Naive B cell (primary cell): ENCODE measurements around the gene FOXJ1. TPM values are rescaled to one million over a fixed set of nuclear protein-coding genes. Genes with fewer than 3 reads are reported as not detected.
A peak's percentile ranks its signal among the peaks of the same experiment; 100 is the strongest.
"Not testable (repeated sequence)": the region's sequence is repeated elsewhere in the genome, so short reads cannot be mapped to it uniquely, and the experiment has no call there.

Source experiments
- ATAC-seq, 2 donors: fragments of 150-1000 bp; cut with Tn5 transposase; 2 replicates each; pipeline ENCODE4 v1.10.0; 2021; ENCODE audit warnings: low read depth in 2 of 2, mild to moderate bottlenecking in 2 of 2, moderate library complexity in 2 of 2
- DNase-seq: peaks from one replicate; pipeline ENCODE4 v3.0.0; 2022
- H3K27ac Mint-ChIP-seq, 6 donors: one replicate each; pipeline ENCODE4 v1.8.0; 2020 to 2022; ENCODE audit warnings: mild to moderate bottlenecking in 6 of 6, mixed read lengths in 6 of 6, moderate library complexity in 5 of 6, inconsistent platforms in 2 of 6
- H3K27me3 Mint-ChIP-seq, 3 donors: one replicate each; pipeline ENCODE4 v1.8.0; 2021 to 2022; ENCODE audit warnings: mixed read lengths in 3 of 3, mild to moderate bottlenecking in 1 of 3
- H3K36me3 Mint-ChIP-seq, 2 donors: one replicate each; pipeline ENCODE4 v1.8.0; 2020 to 2022; ENCODE audit warnings: mixed read lengths in 2 of 2, inconsistent platforms in 1 of 2, mild to moderate bottlenecking in 1 of 2
- H3K4me1 Mint-ChIP-seq, 3 donors: one replicate each; pipeline ENCODE4 v1.8.0; 2020 to 2022; ENCODE audit warnings: mixed read lengths in 3 of 3, inconsistent platforms in 1 of 3, mild to moderate bottlenecking in 1 of 3, moderate library complexity in 1 of 3
- H3K4me3 Mint-ChIP-seq, 8 donors: one replicate each; pipeline ENCODE4 v1.8.0; 2020 to 2022; ENCODE audit warnings: mild to moderate bottlenecking in 8 of 8, mixed read lengths in 8 of 8, moderate library complexity in 8 of 8, inconsistent platforms in 2 of 8
- H3K9me3 Mint-ChIP-seq, 7 donors: one replicate each; pipeline ENCODE4 v1.8.0; 2020 to 2022; ENCODE audit warnings: mixed read lengths in 7 of 7, mild to moderate bottlenecking in 5 of 7, inconsistent platforms in 2 of 7, moderate library complexity in 1 of 7
- polyA plus RNA-seq, 6 donors: library from polyadenylated mRNA; unstranded; fragments of 300-500 nt; fragmentation: Illumina TruSeq; gene quantifications; one replicate each; pipeline ENCODE4 v1.2.3, GENCODE V29; 2021; ENCODE audit warnings: low read depth in 6 of 6

The FOXJ1 gene, protein sequence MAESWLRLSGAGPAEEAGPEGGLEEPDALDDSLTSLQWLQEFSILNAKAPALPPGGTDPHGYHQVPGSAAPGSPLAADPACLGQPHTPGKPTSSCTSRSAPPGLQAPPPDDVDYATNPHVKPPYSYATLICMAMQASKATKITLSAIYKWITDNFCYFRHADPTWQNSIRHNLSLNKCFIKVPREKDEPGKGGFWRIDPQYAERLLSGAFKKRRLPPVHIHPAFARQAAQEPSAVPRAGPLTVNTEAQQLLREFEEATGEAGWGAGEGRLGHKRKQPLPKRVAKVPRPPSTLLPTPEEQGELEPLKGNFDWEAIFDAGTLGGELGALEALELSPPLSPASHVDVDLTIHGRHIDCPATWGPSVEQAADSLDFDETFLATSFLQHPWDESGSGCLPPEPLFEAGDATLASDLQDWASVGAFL
- not detected for polyA plus RNA-seq

DNA sequence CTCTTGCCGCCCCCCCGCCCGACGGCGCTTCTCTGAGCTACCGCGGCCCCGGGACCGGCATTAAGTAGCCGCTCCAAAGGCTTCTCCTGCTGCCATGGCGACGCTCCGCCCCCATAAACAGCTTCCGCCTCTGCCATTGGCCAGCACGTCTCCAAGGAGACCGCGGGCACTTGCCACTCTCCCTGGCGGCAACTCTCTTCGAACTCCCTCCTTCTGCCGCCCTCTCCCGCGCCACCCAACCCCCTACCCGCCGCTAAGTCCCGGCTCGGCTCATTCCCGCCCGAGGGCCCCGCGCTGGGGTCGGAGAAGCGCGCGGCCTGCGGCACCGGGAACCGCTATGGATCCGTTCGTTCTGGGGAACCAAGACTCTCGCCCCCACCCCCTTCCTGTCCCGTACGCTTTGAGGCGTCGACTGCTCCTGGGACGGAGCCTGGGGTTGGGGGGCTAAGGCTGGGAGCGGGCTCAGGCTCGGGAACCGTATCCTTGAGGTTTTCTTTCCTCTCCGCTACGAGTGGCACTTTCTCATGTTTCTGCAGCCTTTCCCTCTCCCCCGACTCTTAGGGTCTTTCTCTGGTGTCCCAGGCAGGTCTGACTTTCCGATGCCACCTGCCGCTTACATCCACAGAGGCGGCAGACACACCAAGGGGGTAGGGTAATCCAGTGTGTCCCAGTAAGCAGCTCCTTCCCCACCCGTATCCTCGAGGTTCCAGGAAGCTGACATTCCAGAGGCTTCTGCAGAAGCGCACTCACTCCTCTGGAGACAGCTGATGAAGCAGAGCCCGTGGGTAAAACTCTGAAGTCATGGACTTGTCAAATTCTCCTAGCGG, at the start of gene FOXJ1:
FOXJ1 (minus strand) TSS at position 34 of the 827 bp plus-strand sequence. CDS start 850 bp downstream, outside the sequence.
- H3K36me3 Mint-ChIP-seq = no peaks in the 10 kb centered on the region
- no peaks in the 10 kb centered on the region for H3K9me3 Mint-ChIP-seq
- H3K4me3 Mint-ChIP-seq = peak within 1 kb of the TSS; percentile 79 to 92 (median 86)
- H3K4me1 Mint-ChIP-seq = peaks cover 47 to 57% (median 56%) of the 10 kb centered on the region in 3 donors
- peaks cover 0 to 27% (median 14%) of the 10 kb centered on the region in 3 donors for H3K27me3 Mint-ChIP-seq
- peak; percentile 83 to 85 for ATAC-seq
- peak within 1 kb of the TSS; percentile 69 to 93 (median 80) for H3K27ac Mint-ChIP-seq
- DNase-seq = peak; percentile 87

DNA sequence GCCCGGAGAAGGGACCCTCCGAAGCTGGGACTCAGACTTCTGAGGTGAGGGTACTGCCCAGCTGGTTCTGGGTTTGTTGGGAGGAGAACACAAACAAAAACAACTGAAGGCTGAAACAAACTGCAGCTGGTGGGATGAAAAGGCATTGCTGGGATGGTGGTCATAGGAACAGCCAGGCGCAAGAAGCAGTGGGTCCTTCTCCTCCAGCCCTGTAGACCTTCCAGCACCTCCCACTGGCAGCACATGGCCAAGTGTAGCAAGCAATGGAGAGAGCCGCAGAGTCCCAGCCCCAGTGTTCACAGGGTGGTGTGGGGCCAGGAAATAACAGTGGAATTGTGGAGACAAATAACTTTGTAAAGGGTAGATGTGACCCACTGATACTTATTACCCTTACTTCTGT, 48.7 kb upstream of the FOXJ1 start:
- no peak overlapping the region for H3K4me3 Mint-ChIP-seq
- H3K9me3 Mint-ChIP-seq = no peaks in the 10 kb centered on the region
- H3K36me3 Mint-ChIP-seq = no peaks in the 10 kb centered on the region
- ATAC-seq = no peak
- peaks cover 14 to 29% (median 22%) of the 10 kb centered on the region in 3 donors for H3K4me1 Mint-ChIP-seq
- DNase-seq = no peak
- no peaks in the 10 kb centered on the region for H3K27me3 Mint-ChIP-seq
- no peak overlapping the region for H3K27ac Mint-ChIP-seq

DNA sequence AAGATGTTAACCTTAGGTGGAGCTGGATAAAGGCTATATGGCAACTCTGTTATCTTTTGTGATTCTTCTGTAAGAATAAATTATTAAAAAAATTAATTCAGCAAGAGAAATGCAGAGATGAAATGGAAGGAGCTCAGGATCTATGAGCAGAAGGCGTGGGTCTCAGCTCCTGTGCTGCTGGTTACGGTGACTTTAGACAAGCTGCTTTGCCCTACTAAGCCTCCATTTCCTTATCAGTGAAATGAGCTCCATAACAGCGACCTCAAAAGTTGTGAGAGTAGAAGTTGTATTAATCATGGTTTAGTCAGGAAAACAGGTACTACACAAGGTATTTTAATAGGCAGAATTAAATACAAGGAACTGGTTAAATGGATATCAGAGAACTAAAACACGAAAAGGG, 48.2 kb upstream of the FOXJ1 start:
- ATAC-seq (no peak), DNase-seq (no peak)
- Mint-ChIP-seq H3K4me1 (peaks cover 14 to 29% (median 22%) of the 10 kb centered on the region in 3 donors), H3K4me3 (no peak overlapping the region), H3K27me3 (no peaks in the 10 kb centered on the region), H3K9me3 (no peaks in the 10 kb centered on the region), H3K36me3 (no peaks in the 10 kb centered on the region), H3K27ac (peak overlapping the region in 1 of 6 donors; percentile 63)

DNA sequence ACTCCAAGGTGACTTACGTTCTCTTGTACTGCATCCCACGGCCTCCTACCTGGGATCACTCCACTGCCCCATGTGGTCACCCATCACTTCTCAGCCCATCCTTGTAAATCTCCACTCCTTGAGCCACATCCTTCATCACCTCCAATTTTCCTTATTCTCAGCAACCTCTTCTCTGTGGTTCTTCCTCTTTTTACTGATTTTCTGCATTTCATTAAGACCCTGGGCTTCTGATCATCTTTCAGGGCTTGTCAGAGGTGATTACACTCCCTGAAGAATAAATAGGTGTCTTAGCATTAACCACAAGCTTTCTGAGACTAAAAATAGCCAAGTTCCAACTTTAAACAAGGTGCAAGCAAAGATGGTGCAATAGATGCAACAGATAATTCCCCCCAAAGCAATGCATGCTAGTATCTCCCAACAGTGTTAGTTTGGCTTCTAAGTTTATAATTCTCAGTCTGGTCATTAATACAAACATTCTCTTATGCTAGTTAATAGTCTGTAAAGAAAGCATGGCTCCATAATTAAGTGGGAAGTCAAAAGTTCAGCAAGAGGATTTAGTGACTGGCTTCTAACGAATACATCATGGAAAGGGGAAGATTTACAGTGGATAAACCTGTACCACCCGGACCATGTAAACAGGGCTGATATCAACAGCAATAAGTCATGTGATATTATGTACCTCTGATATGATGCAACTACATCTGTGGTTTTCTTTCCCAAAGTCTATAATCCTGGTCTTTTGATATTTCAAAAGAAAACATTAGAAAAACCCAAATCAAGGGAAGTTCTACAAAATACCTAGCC, 47.4 kb upstream of the FOXJ1 start:
- Mint-ChIP-seq H3K9me3 (no peaks in the 10 kb centered on the region), H3K36me3 (no peaks in the 10 kb centered on the region), H3K4me1 (peaks cover 14 to 29% (median 22%) of the 10 kb centered on the region in 3 donors), H3K4me3 (no peak overlapping the region), H3K27me3 (no peaks in the 10 kb centered on the region), H3K27ac (no peak overlapping the region)
- no peak for ATAC-seq
- no peak for DNase-seq

DNA sequence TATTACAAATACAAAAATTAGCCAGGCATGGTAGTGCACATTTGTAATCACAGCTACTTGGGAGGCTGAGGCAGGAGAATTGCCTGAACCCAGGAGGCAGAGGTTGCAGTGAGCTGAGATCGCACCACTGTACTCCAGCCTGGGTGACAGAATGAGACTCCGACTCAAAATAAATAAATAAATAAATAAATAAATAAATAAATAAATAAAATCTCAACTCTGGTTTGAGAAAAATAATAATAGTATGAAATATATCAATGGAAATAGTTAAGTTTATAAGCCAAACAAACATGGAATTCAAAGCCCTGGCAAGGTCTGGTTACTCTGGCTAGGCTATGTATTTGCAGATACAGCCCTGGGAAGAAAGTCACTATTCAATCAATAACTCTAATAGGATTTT, 45.7 kb upstream of the FOXJ1 start:
- H3K4me3 Mint-ChIP-seq, H3K9me3 Mint-ChIP-seq, DNase-seq, ATAC-seq, H3K27me3 Mint-ChIP-seq, H3K36me3 Mint-ChIP-seq, H3K27ac Mint-ChIP-seq: not testable (repeated sequence)
- H3K4me1 Mint-ChIP-seq = peaks cover 10 to 26% (median 15%) of the 10 kb centered on the region in 3 donors

DNA sequence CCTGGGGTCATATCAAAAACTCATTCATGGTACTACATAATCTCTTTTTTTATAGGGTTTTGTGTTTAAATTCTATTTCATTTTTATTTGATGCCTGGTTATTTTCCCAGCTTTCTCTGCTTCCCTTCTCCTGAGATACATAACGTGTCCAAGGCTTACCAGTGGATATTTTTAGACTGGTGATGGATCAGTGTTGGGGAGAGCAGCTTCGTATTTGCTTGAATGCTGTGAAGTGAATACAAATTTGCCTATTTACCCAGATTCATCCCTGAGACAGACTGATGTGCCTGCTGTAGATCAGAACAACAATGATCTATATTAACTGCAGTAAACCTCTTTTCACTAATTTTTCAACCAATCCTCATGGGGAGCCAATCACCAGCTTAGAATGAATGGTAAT, 43.2 kb upstream of the FOXJ1 start:
- Mint-ChIP-seq H3K4me1 (peaks cover 9 to 17% (median 13%) of the 10 kb centered on the region in 3 donors), H3K36me3 (no peaks in the 10 kb centered on the region), H3K27me3 (no peaks in the 10 kb centered on the region), H3K9me3 (no peaks in the 10 kb centered on the region), H3K4me3 (no peak overlapping the region), H3K27ac (no peak overlapping the region)
- DNase-seq (no peak), ATAC-seq (no peak)

DNA sequence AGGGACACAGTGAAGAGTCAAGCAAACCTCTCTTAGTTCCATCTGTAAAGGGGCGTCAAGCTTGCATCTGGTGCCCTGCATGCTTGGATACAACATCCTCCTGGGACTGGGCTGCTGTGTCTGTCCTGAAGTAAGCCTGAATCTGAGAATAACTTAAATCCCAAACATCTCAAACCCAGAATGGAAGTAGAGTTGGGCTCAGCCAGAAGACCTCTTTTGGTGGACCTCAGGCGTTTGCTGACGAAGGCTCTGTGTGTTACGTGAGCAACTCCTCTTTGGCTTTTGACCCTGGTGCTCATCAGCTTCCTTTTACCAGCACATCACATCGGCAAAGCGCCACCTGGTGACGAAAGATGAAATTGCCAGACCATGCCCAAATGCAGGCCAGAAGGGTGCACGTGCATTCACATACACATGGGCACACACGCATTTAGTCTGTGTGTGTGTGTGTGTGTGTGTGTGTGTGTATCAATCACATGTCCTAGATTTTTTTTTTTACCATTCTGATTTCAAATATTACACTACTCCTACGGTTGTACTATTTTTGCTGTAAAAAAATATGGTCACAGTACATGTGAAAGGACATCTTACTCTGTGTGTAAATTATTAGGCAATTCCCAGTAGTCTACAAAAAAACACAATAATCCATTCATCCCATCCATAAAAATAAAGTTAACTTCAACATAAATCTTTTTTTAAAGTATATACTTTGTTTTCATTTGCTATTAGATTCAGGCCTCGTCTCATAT, 41.1 kb upstream of the FOXJ1 start:
- Mint-ChIP-seq H3K4me3 (peak overlapping the region in 2 of 8 donors; percentile 2 to 8), H3K36me3 (no peaks in the 10 kb centered on the region), H3K4me1 (peaks cover 3 to 13% (median 5%) of the 10 kb centered on the region in 3 donors), H3K27me3 (no peaks in the 10 kb centered on the region), H3K27ac (peak overlapping the region; percentile 31 to 90 (median 70)), H3K9me3 (no peaks in the 10 kb centered on the region)
- peak; percentile 97 to 98 for ATAC-seq
- DNase-seq = peak; percentile 86

DNA sequence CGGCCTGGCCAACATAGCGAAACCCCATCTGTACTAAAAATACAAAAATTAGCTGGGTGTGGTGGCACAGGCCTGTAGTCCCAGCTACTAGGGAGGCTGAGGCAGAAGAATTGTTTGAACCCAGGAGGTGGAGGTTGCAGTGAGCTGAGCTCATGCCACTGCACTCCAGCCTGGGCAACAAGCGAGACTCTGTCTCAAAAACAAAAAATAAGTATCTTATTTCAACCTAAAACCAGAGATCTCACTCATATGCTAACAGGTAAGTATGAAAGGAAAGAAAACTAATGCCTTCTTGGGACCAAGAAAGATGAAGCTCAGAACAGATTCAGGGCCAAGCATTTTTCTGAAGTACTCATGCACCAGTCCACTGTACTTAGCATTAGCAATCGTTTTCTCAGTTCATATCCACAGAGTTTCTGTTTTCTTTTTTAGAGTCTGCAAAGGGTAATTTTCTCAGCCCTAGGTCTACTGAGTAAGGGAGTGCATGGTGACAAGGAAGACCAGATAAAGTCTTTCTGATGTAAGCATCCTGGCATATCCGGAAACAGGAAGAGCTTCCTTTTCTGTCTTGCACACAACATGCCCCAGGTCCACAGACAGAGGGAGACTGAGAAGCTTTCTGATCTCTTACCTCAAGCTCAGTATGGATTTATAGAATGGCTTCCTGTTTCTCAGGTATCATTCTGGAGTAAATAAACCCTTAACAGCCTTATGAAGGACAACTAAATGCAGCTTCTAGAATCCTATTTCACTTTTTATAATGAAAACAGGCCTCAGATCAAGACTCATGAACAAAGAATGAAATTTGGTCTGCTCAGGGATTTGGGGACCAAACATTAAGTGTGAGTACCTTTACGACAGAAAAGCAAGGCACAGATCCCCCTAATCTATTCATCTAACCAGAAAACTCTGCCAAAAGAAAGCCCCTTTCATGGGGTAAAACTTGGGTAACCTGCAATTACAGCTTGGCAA, 38.7 kb upstream of the FOXJ1 start:
- H3K9me3 Mint-ChIP-seq = no peaks in the 10 kb centered on the region
- ATAC-seq = no peak
- peak overlapping the region in 1 of 6 donors; percentile 12 for H3K27ac Mint-ChIP-seq
- H3K4me1 Mint-ChIP-seq = peaks cover 3 to 13% (median 5%) of the 10 kb centered on the region in 3 donors
- no peaks in the 10 kb centered on the region for H3K27me3 Mint-ChIP-seq
- H3K36me3 Mint-ChIP-seq = no peaks in the 10 kb centered on the region
- DNase-seq = no peak
- no peak overlapping the region for H3K4me3 Mint-ChIP-seq

DNA sequence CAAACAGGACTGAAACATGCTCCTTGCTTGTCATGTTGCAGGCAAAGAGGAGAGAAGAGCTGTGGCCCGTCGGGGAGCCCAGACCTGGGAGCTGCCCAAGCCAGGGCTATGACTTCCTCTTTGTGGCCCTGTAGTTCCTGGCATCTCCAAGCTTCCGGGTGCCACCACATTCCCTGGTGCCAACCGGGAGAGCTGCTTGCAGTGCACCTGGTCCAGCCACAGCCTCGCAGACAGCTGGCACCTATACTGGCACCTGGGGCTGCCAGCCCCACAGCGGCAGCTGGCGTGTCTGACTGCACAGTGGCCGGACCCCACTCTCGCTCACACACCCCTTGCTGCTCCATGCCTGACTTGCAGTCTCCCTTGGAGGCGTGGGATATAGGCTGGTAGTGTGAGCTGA, 37.1 kb upstream of the FOXJ1 start:
- ATAC-seq = no peak
- no peak overlapping the region for H3K27ac Mint-ChIP-seq

DNA sequence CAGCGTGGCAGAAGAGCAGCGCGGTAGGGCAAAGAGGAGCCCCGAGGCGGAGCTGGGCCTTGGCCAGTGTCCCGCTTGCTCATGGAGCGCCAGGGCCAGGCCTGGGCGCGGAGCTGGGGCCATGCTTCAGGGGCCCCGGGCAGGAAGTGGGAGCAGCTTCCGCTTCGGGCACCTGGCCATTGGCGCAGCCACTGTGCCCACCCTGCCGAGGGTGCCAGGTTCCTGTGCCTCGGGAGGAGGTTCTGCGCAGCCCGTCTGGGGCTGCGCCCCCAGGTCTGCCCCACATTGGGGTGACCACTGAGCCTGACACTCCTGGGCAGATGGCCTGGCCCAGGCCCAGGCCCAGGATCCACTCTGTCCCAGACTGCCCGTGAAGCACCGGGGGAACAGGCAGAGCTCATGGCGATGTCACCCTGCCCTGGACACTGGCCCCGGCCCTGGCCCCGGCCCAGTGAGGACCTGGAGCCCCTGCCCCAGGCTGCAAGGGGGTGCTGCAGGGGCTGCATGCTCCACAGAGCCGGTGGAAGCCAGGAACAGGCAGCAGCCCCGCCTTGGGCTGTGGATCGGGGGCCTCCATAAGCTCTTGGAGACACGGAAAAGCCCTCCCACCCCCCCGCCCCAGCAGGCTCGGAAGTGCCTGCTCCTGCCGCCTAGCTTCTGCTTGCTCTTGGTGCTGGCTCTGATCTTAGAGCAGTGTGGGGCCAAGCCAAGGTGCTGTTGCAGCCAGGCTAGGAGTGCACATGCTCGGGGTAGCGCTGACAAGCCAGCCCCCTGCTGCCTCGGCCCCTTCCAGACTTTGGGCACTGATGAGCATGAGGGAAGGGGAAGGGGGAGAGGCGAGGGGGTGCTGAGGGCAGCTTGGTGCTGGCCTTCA, 35.9 kb upstream of the FOXJ1 start:
- ATAC-seq = no peak
- DNase-seq = no peak
- Mint-ChIP-seq H3K27ac (no peak overlapping the region), H3K9me3 (no peaks in the 10 kb centered on the region), H3K4me1 (peaks cover under 1 to 7% (median 1%) of the 10 kb centered on the region in 3 donors), H3K27me3 (no peaks in the 10 kb centered on the region), H3K4me3 (no peak overlapping the region), H3K36me3 (no peaks in the 10 kb centered on the region)

More for the DNA sequence above, 37.1 kb upstream of the FOXJ1 start:
- H3K4me3 Mint-ChIP-seq = no peak overlapping the region
- no peak for DNase-seq
- peaks cover 3 to 13% (median 5%) of the 10 kb centered on the region in 3 donors for H3K4me1 Mint-ChIP-seq
- no peaks in the 10 kb centered on the region for H3K9me3 Mint-ChIP-seq
- H3K36me3 Mint-ChIP-seq = no peaks in the 10 kb centered on the region
- H3K27me3 Mint-ChIP-seq = no peaks in the 10 kb centered on the region

DNA sequence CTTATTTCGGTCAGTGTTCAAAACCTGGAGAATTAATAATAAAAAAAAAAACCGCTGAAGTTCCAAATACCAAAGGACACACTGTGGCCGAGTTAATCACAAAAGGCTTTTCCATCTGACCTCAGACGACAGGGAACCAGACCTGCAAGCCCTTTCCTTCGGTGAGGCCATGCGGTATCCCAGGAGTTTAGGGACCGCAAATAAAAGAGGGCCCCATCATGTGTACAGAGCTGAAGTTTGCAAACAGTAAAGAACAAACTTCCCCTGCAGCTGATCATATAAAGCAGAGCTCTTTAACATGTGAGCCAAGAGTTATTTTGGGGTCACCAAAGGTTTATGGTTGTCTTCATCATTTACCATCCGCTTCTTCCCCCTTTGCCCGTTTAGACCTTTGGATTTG, 33.0 kb upstream of the FOXJ1 start:
- H3K4me3 Mint-ChIP-seq = no peak overlapping the region
- DNase-seq (no peak), ATAC-seq (no peak)
- H3K4me1 Mint-ChIP-seq = no peaks in the 10 kb centered on the region
- H3K9me3 Mint-ChIP-seq = no peaks in the 10 kb centered on the region
- H3K27ac Mint-ChIP-seq = no peak overlapping the region
- no peaks in the 10 kb centered on the region for H3K36me3 Mint-ChIP-seq
- no peaks in the 10 kb centered on the region for H3K27me3 Mint-ChIP-seq
